HG02970 (cell line): ENCODE data around the gene CEP250.
"Not testable (repeated sequence)": the region's sequence is repeated elsewhere in the genome, so short reads cannot be mapped to it uniquely, and the experiment has no call there.

ENCODE experiments used
- ATAC-seq: cut with Tn5 transposase; IDR thresholded peaks from one replicate; pipeline ENCODE4 v1.9.1; 2021; ENCODE audit warnings: mild to moderate bottlenecking, moderate library complexity, moderate number of reproducible peaks; ENCODE audit not compliant: unreplicated experiment, low FRiP score

The CEP250 gene

DNA sequence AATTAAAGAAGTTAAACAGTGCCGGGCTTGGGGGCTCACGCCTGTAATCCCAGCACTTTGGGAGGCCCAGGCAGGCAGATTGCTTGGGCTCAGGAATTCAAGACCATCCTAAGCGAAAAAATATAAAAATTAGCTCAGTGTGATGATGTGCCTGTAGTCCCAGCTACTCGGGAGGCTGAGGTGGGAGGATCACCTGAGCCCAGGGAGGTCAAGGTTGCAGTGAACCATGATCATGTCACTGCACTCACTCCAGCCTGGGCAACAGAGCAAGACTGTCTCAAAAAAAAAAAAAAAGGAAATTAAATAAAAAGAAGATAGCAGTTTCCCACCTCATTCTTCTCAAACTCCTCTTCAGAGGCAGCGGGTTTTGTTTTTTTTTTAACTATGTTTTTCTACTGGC lies 62.4 kb downstream of the CEP250 start:
- not testable (repeated sequence) for ATAC-seq

DNA sequence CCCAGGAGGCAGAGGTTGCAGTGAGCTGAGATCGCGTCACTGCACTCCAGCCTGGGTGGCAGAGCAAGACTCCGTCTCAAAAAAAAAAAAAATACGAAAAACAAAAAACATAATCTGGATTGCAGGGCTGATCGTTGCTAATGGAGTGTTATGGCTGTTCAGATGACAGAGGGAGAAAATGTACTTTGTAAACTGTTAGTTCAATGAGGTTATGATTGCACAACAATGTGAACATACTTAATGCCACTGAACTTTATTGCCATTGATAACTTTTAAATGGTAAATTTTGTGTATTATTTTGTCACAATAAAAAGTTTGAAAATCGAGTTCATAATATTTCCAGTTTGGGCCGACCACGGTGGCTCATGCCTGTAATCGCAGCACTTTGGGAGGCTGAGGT lies 63.6 kb downstream of the CEP250 start:
- no peak for ATAC-seq

DNA sequence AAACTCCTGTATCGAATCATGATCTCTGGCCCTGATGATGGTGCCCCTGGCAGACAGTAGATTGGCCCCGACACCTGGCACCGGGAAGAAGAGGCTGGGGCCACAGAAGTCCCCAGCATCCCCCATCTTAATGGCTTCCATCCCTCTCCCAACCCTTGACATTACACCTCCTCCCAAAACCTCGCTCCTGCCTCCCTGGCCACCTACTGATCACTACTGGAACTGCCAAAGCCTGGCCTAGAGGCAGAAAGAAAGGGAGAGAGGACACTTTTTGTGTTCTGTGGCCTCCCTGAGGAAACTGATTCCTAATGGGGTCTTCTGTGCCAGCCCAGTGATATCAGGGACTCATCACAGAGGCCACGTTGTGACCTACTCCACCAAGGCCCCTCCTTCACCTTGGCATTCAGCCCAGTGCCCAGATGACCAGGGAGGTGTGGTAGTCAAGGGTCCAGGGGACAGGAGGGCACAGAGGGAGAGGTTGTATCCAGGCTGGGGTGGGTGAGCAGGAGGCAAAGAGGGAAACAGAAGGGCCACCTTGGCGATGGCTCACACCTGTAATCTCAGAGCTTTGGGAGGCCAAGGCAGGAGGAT lies 68.0 kb downstream of the CEP250 start:
- ATAC-seq: no peak

DNA sequence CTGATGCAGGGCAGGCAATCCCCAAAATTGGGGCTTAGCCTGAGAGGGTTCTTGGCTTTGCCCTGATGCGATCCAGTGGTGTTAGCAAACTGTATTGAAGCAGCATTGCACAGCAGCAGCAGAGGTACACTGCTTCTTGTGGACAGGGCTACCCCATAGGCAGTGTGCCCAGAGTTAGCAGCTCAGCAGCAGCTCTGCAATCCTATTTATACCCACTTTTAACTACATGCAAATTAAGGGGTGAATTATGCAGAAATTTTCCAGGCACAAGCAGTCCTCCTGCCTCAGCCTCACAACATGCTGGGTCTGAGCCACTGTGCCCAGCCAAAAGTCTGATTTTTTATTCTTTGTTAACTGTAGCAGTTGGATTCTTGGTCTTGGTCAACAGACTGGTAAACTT lies 70.2 kb downstream of the CEP250 start:
- ATAC-seq: no peak

DNA sequence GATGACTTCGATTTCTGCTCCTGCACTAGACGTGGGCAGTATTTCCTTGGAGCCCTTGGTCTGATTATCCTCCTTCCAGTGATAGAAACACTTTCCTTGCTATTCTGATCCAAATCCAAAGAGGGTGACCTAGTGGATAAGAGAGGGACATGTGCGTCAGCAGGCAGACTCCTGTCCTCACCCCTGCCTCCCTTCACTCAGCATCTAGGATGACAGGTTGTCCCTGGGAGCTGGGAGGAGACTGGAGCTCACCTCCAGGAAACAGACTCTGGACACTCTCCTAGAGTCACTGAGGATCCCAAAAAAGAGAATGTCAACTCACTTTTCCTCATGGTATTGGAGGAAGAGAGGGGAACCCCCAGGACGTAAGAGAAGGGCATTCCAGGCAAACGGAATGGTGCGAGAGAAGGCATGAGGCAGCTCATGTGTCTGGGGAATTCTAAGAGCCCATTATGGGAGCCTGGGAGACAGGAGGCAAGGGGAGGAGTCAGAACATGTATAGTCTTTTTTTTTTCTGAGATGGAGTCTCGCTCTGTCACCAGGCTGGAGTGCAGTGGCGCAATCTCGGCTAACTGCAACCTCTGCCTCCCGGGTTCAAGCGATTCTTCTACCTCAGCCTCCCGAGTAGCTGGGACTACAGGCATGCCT lies 71.8 kb downstream of the CEP250 start:
- ATAC-seq: no peak

DNA sequence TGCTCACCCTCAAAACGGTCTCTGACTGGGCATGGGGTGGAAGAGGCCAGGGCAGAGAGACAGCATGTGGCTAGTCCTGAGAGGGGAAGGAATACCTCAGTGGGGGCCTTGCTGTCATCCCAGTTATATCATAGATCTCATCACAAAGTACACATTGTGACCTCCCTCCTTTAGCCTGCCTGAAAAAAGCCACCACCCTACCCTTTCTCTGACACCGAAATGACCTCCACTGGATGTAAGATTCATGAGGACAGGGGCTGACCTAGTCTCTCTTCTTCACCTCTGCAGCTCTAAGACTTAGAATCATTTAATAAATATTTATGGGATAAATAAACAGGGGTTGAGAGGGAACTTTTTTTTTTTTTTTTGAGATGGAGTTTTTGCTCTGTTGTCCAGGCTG lies 74.2 kb downstream of the CEP250 start, which contains the start of gene C20orf173:
TSS of gene C20orf173 (minus strand) at position 101 of the 400 bp plus-strand sequence. CDS start 279 bp downstream, outside the sequence.
- ATAC-seq: no peak

DNA sequence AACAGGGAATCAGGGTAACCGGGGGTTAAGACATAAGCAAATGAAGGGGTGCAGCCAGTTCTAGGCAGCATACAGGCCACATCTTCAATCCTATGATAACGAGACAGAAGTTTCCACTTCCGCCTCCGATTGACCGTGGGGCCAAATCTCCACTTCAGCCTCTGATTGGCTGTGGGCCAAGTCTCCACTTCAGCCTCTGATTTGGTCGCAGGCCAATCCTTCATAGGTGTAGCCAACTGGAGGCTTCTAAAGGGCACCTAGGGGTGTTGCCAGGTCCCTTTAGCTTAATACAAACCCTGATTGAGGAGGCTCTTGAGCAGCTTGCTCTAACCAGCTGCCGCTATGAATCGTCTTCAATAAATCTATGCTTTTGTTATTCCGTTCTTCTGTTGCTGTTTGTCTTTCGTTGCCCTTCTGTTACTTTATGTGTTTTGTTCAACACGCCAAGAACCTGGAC lies 84.4 kb downstream of the CEP250 start:
- ATAC-seq: no peak

DNA sequence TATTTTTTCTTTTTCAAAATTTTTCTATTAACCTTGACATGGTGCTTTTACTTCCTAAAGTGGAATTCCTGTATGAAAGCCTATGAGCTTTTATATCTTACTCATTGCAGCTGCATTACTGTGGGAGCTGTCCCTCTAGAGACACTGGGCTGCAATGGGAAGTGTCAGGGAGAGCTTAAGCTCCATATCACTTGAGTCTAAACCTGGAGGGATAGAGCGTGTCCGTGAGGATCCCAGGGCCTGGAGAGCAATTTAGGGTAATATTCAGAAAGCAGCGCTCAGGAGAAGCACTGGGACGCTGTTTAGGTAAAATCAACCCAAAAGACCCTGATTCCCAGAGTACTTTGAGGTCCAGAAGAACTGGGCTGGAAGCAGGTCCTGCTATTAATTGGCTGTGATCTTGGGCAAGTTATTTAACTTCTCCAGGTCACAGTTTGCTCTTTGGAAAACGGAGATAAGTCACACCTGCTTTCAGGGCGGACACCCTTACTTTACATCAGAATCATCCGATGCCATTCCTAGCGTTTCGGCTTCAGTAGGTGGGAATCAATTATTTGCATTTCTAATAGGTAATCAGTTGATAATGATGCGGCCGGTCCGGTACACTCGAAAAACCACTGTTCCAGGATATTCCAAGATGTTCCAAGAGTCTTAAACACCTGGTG lies 85.9 kb downstream of the CEP250 start:
- no peak for ATAC-seq

DNA sequence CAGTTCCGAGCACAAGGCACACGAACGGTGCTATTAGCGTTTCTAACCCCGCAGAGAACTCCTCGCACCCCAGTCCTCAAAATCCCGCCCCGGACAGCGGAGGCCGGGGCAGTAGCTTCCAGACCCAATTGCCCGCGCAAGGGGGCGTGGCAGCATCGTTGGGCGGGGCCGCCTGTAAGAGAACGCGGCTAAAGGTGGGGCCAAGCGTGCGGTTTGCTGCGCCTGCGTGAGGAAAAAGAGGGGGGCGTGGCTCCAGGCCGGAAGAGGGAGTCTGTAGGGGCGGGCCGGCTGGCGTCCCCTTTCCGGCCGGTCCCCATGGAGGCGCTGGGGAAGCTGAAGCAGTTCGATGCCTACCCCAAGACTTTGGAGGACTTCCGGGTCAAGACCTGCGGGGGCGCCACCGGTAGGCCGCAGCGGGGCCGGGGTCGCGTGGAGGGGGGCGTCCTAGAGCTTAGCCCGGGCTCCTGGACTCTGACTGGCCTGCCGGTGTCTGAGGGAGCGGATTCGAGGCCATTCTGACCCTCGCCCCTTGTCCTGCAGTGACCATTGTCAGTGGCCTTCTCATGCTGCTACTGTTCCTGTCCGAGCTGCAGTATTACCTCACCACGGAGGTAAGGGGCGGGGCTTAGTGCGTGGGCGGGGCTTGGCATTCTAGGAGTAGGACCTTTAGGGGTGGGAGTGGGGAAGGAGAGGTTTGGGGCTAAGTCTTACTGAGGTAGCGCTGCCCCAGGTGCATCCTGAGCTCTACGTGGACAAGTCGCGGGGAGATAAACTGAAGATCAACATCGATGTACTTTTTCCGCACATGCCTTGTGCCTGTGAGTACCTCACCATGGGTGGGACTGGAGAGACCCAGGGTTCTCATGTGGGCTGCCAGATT lies 86.6 kb downstream of the CEP250 start, which contains the start of gene ERGIC3:
TSS of gene ERGIC3 (plus strand) at position 296 of the 880 bp plus-strand sequence. CDS start at position 316, 20 bp downstream.
- peak; percentile 71 for ATAC-seq

DNA sequence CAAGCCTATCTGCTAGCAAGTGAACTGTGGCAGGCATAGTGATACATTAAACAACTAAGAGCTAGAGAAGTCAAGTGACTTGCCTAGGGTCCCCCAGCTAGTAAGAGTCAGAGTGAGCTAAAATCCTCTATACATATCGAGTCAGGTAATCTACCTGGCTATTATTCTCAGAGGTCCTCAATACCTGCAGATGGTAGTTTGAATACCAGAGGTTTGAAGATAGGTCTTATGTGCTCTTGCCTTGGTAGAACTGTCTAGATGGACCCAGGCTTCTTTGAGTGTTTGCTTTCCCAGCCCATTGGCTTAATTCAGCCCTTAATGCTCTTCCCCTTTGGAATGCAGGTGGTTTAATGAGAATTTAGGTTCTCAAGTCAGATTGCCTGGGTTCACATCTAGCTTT lies 87.6 kb downstream of the CEP250 start:
- ATAC-seq: no peak

DNA sequence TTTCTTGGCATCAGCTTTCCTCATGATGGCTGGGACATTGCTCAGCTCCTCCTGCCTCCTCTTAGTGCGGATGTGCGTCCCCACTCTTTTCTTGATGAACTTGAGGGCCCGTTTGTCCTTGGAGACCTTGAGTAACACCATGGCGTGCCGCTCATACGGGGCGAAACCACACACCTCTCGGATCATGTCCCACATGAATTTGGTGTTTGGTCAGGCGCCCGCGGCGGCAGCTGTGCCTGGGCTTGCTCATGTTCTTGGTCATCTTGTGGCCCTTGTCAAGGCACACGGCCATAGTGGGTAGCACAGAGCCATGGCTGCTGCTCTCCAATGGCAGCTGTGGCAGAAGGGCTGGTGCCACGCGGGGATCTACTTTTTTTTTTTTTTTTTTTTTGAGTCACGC lies 89.0 kb downstream of the CEP250 start:
- no peak for ATAC-seq

DNA sequence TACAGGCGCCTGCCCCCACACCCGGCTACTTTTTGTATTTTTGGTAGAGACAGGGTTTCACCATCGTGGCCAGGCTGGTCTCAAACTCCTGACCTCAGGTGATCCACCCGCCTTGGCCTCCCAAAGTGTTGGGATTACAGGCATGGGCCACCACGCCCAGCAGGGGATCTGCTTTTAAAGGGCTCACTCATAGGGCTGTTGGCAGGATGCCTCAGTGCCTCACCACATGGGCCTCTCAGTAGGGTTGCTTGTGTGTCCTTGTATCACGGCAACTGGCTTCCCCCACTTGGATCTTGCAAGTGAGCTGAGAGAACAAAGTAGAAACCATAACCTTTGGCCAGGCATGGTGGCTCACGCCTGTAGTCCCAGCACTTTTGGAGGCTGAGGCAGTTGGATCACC lies 89.5 kb downstream of the CEP250 start:
- not testable (repeated sequence) for ATAC-seq

DNA sequence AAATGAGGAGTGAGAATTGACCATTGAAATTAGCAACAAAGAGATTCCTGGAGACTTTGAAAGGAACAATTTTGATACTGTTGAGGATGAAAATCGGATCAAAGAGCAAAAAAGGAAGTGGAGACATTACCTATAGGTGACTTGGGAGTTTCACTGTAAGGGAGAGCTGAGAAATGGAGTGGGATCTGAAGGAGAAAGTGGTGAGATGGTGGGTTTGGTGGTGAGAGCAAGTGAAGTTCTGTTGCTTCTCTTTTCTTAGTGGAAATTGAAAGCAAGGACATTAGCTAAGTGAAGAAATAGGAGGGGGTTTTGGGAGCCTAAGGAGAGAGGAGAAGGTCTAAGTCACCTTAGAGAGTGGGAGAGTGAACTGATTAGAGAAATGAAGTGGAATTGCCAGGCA lies 90.7 kb downstream of the CEP250 start:
- no peak for ATAC-seq

DNA sequence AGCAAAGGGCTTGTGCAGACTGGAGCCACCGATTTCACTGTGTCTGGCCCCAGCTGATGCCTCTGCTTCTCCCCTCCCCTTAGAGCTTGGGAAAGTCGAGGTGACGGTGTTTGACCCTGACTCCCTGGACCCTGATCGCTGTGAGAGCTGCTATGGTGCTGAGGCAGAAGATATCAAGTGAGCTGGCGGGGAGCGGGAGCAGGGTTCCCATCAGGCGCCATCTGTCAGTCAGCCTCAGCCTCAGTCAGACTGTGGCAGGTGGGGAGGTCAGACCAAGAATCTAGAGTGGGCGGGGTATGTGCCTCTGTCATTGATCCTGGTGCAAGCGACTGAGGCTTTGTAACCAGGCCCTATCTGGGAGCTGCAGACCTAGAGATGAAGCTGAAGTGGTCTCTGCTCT lies 91.9 kb downstream of the CEP250 start:
- ATAC-seq: no peak

DNA sequence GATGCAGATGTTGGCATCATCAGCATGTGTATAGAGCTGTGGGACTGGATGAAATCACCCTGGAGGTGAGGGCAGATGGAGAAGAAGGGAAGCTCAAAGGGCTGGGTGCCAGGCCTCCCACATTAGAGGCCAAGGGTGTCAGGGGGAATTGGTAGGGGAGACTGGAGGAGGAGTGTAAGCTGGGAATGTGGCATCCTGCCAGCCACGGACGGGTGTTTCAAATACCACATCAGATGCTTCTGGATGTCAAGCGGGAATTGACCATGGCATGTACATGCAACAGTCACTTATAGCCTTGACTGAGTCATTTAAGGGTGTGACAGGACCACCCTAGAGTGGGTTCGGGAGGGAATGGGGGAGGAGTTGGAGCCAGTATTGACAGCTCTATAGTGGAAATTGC lies 96.1 kb downstream of the CEP250 start:
- ATAC-seq: no peak

DNA sequence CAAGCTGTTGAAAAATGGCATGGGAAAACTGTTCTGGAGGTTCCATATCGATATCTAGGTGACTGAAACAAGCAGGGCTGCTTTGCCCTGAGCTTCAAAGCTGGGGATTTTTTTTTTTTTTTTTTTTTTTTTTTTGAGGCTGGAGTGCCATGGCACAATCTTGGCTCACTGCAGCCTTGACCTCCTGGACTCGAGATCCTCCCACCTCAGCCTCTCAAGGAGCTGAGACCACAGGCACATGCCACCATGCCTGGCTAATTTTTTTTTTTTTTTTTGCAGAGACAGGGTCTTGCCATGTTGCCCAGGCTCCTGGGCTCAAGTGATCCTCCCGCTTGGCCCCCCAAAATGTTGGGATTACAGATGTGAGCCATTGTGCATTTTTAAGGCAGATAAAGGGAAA lies 97.5 kb downstream of the CEP250 start:
- no peak for ATAC-seq

DNA sequence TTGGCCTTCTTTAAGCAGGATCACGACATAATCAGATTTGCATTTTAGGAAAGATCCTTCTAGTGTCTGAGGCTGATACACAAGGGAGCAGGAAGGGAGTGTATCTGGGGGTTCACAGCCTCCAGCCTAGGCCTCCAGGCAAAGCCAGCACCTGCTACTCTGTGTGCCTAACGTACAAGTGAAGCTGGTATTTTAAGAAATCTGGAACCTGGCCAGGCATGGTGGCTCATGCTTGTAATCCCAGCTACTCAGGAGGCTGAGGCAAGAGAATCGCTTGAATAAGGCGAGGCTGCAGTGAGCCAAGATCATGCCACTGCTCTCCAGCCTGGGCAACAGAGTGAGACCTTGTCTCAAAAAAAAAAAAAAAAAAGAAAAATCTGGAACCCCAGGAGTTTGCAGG lies 100.1 kb downstream of the CEP250 start:
- not testable (repeated sequence) for ATAC-seq

DNA sequence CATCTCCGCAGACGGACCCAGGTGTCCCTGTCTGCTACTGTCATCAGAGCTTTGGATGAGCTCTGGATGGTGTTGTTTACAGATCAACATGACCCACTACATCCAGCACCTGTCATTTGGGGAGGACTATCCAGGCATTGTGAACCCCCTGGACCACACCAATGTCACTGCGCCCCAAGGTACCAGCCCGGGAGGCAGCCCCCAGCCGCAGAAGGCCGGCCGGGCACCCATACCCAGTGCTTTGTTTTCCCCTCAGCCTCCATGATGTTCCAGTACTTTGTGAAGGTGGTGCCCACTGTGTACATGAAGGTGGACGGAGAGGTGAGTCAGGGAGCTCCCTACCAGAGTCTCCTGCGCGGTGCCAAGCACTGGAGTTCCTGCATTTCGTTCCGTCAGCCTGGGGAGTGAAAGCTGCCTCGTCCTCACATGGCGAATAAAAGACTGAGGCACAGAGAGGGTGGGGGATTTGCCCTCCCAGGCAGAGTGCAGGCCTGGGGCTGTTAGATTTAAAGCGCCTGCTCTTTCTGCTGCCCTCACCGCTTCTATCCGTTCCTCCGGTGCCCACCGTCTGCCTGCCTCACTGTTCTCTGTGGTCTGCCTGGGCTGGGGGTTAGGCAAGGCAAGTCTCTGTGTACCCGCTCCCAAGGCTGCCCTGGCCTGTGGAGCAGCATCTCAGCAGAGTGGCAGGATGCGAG lies 100.7 kb downstream of the CEP250 start:
- no peak for ATAC-seq

DNA sequence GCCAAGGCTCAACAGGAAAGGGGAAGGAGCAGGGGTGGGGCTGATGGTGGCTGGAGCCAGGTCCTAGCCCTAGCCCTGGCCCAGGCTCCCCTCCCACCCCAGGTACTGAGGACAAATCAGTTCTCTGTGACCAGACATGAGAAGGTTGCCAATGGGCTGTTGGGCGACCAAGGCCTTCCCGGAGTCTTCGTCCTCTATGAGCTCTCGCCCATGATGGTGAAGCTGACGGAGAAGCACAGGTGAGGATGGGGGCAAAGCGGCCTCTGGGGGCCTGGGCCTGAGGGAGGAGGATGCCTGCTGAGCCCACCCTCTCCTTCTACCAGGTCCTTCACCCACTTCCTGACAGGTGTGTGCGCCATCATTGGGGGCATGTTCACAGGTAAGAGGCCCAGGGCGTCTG lies 101.5 kb downstream of the CEP250 start:
- no peak for ATAC-seq

DNA sequence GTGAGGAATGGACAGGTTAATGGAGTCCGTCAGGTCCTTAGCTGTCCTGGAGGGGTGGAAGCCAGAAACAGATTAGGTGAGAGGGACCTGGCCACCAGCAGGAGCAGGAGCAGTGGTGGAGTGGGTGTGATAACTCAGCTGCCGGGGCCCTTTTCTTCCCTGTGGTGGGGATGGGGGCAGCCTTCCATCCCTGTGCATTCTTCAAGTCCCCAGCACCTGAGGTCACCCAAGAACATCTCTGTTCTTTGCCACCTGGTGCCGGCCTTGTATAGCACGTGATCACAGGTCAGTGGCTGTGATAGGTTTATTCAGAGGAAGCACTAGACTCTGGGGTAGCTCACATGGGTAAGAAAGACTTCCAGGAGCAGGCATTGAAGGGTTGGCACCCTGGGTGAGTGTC lies 103.1 kb downstream of the CEP250 start:
- ATAC-seq: no peak
